Measurements from ENCODE around the gene USH2A. TPM values are rescaled to one million over a fixed set of nuclear protein-coding genes. Genes with fewer than 3 reads are reported as not detected.
A peak's percentile ranks its signal among the peaks of the same experiment; 100 is the strongest.

Gene USH2A
- total RNA-seq, 1 experiment from 2014 or later, result not detected

DNA sequence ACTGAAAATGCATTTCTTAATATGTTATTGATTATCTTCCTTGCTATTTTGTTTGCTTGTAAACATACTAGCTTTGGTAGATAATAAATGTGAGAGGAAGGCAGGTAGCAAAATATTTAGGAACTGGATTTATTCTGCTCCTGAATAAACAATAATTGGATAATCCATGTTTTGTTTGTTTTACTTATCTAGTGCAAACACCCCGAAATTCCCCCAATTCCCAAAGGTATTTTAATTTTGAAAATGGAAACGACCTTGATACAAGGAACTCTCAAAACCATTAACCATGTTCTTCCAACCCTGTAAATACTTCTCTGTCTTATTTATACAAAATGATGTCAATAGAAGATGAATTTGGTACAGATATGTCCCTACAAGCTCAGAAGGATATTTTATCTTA lies 3.0 kb downstream of the USH2A start:
- ChIA-PET POLR2A (ENCODE audit: low non-redundant PET) (no interaction called here), CTCF (no interaction called here)
- Histone ChIP-seq H3K4me1 (ENCODE audit: insufficient read depth, low read length, poor library complexity, severe bottlenecking) (no peaks in the 10 kb centered on the region), H3K27me3 (replicated peaks; ENCODE audit: insufficient read depth, low read depth, low read length, poor library complexity) (peaks cover 4% of the 10 kb centered on the region), H3K4me3 (ENCODE audit: low read depth, low read length, poor library complexity, severe bottlenecking) (no peak overlapping the region), H3K36me3 (ENCODE audit: insufficient read depth, low read length, poor library complexity, severe bottlenecking) (no peaks in the 10 kb centered on the region), H3K27ac (ENCODE audit: low read depth, low read length, poor library complexity, severe bottlenecking) (no peak overlapping the region), H3K9me3 (ENCODE audit: low read depth, low read length, poor library complexity, severe bottlenecking) (no peaks in the 10 kb centered on the region)
- no TSS peak for BruUV-seq (replicated peaks)
- DNase-seq (ENCODE audit: low spot score), result no peak
- intact Hi-C loops (cut with micrococcal nuclease; ENCODE audit: unreplicated experiment), result no loop called here
- TF ChIP-seq EZH2 (IDR thresholded peaks at IDR 0.05; ENCODE audit: borderline replicate concordance, low read depth, low read length, poor library complexity, severe bottlenecking) (no peak), CTCF (conservative IDR thresholded peaks at IDR 0.05; ENCODE audit: low read depth, low read length) (no peak)

GRCh38 chr1:216416488-216416887 lies 6.8 kb downstream of the USH2A start:
- no TSS peak for BruUV-seq (replicated peaks)
- POLR2A ChIA-PET (ENCODE audit: low non-redundant PET), result no interaction called here
- CTCF ChIA-PET, result no interaction called here

DNA sequence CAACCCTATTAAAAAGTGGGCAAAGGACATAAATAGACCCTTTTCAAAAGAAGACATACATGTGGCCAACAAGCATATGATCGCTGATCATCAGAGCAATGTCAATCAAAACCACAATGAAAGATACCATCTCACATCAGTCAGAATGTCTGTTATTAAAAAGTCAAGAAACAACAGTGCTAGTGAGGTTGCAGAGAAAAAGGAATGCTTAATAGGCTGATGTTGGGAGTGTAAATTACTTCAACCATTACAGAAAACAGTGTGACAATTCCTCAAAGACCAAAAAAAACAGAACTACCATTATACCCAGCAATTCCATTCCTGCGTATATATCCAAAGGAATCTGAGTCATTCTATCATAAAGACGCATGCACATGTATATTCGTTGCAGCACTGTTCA lies 13.2 kb downstream of the USH2A start:
- no TSS peak for BruUV-seq (replicated peaks)
- CTCF ChIA-PET, result no interaction called here
- no peak for DNase-seq (ENCODE audit: low spot score)

More at GRCh38 chr1:216416488-216416887, 6.8 kb downstream of the USH2A start:
- no peak overlapping the region for H3K4me3 ChIP-seq (ENCODE audit: low read depth, low read length, poor library complexity, severe bottlenecking)
- TF ChIP-seq EZH2 (IDR thresholded peaks at IDR 0.05; ENCODE audit: borderline replicate concordance, low read depth, low read length, poor library complexity, severe bottlenecking), result no peak
- no peak for TF ChIP-seq CTCF (conservative IDR thresholded peaks at IDR 0.05; ENCODE audit: low read depth, low read length)
- no peaks in the 10 kb centered on the region for H3K9me3 ChIP-seq (ENCODE audit: low read depth, low read length, poor library complexity, severe bottlenecking)
- no peak overlapping the region for H3K27ac ChIP-seq (ENCODE audit: low read depth, low read length, poor library complexity, severe bottlenecking)
- peak; percentile 52 for DNase-seq (ENCODE audit: low spot score)
- peaks cover 15% of the 10 kb centered on the region for H3K27me3 ChIP-seq (replicated peaks; ENCODE audit: insufficient read depth, low read depth, low read length, poor library complexity)
- intact Hi-C loops (cut with micrococcal nuclease; ENCODE audit: unreplicated experiment), result no loop called here
- no peaks in the 10 kb centered on the region for H3K4me1 ChIP-seq (ENCODE audit: insufficient read depth, low read length, poor library complexity, severe bottlenecking)
- H3K36me3 ChIP-seq (ENCODE audit: insufficient read depth, low read length, poor library complexity, severe bottlenecking), result no peaks in the 10 kb centered on the region

More for the DNA sequence above, 13.2 kb downstream of the USH2A start:
- no peak for TF ChIP-seq CTCF (conservative IDR thresholded peaks at IDR 0.05; ENCODE audit: low read depth, low read length)
- no peak overlapping the region for H3K4me3 ChIP-seq (ENCODE audit: low read depth, low read length, poor library complexity, severe bottlenecking)
- H3K27me3 ChIP-seq (replicated peaks; ENCODE audit: insufficient read depth, low read depth, low read length, poor library complexity), result peaks cover 24% of the 10 kb centered on the region
- H3K36me3 ChIP-seq (ENCODE audit: insufficient read depth, low read length, poor library complexity, severe bottlenecking), result no peaks in the 10 kb centered on the region
- POLR2A ChIA-PET (ENCODE audit: low non-redundant PET), result no interaction called here
- H3K9me3 ChIP-seq (ENCODE audit: low read depth, low read length, poor library complexity, severe bottlenecking), result no peaks in the 10 kb centered on the region
- intact Hi-C loops (cut with micrococcal nuclease; ENCODE audit: unreplicated experiment), result no loop called here
- H3K4me1 ChIP-seq (ENCODE audit: insufficient read depth, low read length, poor library complexity, severe bottlenecking), result no peaks in the 10 kb centered on the region
- H3K27ac ChIP-seq (ENCODE audit: low read depth, low read length, poor library complexity, severe bottlenecking), result no peak overlapping the region

All from A673 (cell line).